Ascending aorta (tissue), 2 donors: ENCODE data around the gene GAB2. TPM values are rescaled to one million over a fixed set of nuclear protein-coding genes. Genes with fewer than 3 reads are reported as not detected.

Experiments
- DNase-seq, 2 donors: peaks; one replicate each; pipeline ENCODE4 v3.0.0-alpha.2; 2019; ENCODE audit warnings: low spot score in 2 of 2
- H3K27ac ChIP-seq, 2 donors: fragments of 200-600 bp; sonication (generic); one replicate each; pipeline ENCODE4 v1.5.1; 2016 to 2017; ENCODE audit warnings: mild to moderate bottlenecking in 1 of 2
- H3K27me3 ChIP-seq: fragments of 200-600 bp; sonication (generic); one replicate; pipeline ENCODE4 v1.5.1; 2017
- H3K36me3 ChIP-seq, 2 donors: fragments of 200-600 bp; sonication (generic); one replicate each; pipeline ENCODE4 v1.5.1; 2016
- H3K4me1 ChIP-seq, 2 donors: fragments of 200-600 bp; sonication (generic); one replicate each; pipeline ENCODE4 v1.5.1; 2016 to 2017; ENCODE audit warnings: mild to moderate bottlenecking in 1 of 2
- H3K4me3 ChIP-seq, 2 donors: fragments of 200-600 bp; sonication (generic); one replicate each; pipeline ENCODE4 v1.5.1; 2016 to 2017; ENCODE audit warnings: mild to moderate bottlenecking in 1 of 2
- H3K9me3 ChIP-seq, 2 donors: fragments of 200-600 bp; sonication (generic); one replicate each; pipeline ENCODE4 v1.5.1; 2016
- intact Hi-C: fragments of 100-400 bp; cut with DNase I; formaldehyde crosslinking; loops from one replicate; pipeline ENCODE4 v1.15.1; 2023
- total RNA-seq: library from RNA; depleted of rRNA; stranded (reverse); fragments of >200 nt; gene quantifications from one replicate; pipeline ENCODE4 v1.1.0, GENCODE V29; 2016
- TF ChIP-seq, protein P1 (sequence below), 3 experiments: fragments of 200-600 bp in 2 of 3; fragments of 450-650 bp in 1 of 3; sonication (generic) in 2 of 3; IDR thresholded peaks; one replicate each; pipeline ENCODE4 v1.5.1; 2016 to 2019; ENCODE audit warnings: antibody characterized with exemption in 3 of 3, mild to moderate bottlenecking in 1 of 3, moderate library complexity in 1 of 3

GAB2 gene
- total RNA-seq, 1 donor from 2014 or later, result 21.6 TPM

DNA sequence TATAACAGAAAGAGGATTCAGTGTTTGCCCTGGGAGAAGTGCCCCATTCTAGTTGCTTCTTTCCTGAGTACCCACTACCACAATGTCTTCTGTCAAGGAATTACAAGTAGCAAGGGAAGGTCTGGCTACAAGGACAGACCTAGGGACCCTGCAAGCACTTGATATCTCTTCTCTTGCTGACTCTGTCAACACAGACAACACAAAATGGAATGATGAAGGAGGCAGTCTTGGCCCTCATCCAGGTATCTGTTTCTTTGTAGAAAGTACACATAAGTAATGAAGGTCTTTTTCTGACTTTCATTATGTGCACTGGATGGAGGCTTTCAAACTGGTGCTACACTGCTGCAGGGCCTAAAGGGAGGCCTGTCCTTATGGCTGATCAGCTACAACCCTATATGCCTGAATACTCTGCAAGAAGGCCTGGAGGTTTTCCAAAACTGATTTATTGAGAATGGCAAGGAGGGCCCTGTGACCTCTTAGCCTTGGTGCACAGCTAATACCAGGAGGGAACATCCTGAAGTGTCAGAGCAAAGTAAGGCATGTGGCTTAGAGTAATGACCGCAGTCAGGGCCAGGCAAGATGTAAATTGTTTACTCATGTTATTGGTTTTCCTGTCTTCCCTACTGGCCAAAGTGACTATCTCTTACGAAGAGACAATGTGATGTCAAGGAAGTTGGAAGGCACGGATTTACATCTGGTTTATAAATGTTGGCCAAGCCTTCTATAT, 31.2 kb downstream of the GAB2 start:
- no peaks in the 10 kb centered on the region for H3K27me3 ChIP-seq
- intact Hi-C loops, result no loop called here
- no peak overlapping the region for H3K27ac ChIP-seq
- TF ChIP-seq, protein P1, sequence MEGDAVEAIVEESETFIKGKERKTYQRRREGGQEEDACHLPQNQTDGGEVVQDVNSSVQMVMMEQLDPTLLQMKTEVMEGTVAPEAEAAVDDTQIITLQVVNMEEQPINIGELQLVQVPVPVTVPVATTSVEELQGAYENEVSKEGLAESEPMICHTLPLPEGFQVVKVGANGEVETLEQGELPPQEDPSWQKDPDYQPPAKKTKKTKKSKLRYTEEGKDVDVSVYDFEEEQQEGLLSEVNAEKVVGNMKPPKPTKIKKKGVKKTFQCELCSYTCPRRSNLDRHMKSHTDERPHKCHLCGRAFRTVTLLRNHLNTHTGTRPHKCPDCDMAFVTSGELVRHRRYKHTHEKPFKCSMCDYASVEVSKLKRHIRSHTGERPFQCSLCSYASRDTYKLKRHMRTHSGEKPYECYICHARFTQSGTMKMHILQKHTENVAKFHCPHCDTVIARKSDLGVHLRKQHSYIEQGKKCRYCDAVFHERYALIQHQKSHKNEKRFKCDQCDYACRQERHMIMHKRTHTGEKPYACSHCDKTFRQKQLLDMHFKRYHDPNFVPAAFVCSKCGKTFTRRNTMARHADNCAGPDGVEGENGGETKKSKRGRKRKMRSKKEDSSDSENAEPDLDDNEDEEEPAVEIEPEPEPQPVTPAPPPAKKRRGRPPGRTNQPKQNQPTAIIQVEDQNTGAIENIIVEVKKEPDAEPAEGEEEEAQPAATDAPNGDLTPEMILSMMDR (IDR thresholded peaks at IDR 0.05), result no peak
- H3K4me3 ChIP-seq, result no peak overlapping the region
- no peaks in the 10 kb centered on the region for H3K4me1 ChIP-seq
- DNase-seq, result no peak
- peaks cover 0 to 7% of the 10 kb centered on the region in 2 donors for H3K36me3 ChIP-seq
- peaks cover 0 to 4% of the 10 kb centered on the region in 2 donors for H3K9me3 ChIP-seq

- no peak for DNase-seq
- no peak overlapping the region for H3K27ac ChIP-seq
- H3K27me3 ChIP-seq, result no peaks in the 10 kb centered on the region
- H3K9me3 ChIP-seq, result peaks cover 0 to 4% of the 10 kb centered on the region in 2 donors
- H3K4me1 ChIP-seq, result no peaks in the 10 kb centered on the region
- TF ChIP-seq, protein P1 (IDR thresholded peaks at IDR 0.05), result no peak
- H3K36me3 ChIP-seq, result peaks cover 0 to 7% of the 10 kb centered on the region in 2 donors
- intact Hi-C loops, result no loop called here
- no peak overlapping the region for H3K4me3 ChIP-seq
Measured at GRCh38 chr11:78385205-78385604, 32.4 kb downstream of the GAB2 start.

GRCh38 chr11:78384231-78384630, 33.4 kb downstream of the GAB2 start:
- Histone ChIP-seq H3K4me3 (no peak overlapping the region), H3K27me3 (no peaks in the 10 kb centered on the region), H3K4me1 (no peaks in the 10 kb centered on the region), H3K9me3 (peaks cover 0 to 4% of the 10 kb centered on the region in 2 donors), H3K36me3 (peaks cover 0 to 7% of the 10 kb centered on the region in 2 donors), H3K27ac (no peak overlapping the region)
- intact Hi-C loops, result no loop called here
- no peak for DNase-seq
- TF ChIP-seq, protein P1 (IDR thresholded peaks at IDR 0.05), result no peak

DNA sequence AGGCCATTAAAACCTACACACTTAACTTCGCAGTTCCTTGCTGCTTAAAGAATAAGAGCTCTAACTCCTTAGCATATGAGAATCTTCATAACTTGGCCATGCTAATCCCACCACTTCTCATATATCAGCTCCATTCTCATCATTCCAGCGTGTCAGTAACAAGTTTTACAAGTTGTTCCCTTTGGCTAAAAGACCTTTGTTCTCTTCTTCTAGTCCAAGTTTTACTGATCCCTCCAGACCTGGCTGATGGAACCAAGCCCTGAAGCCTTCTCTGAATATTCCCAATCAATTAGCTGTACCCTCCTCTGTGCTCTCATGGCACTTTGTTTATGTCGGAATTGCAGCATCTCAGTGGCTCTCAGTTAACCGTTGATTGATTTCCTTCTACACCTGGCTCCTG, 35.8 kb downstream of the GAB2 start:
- no peaks in the 10 kb centered on the region for H3K4me1 ChIP-seq
- H3K27ac ChIP-seq, result no peak overlapping the region
- TF ChIP-seq, protein P1 (IDR thresholded peaks at IDR 0.05), result no peak

DNA sequence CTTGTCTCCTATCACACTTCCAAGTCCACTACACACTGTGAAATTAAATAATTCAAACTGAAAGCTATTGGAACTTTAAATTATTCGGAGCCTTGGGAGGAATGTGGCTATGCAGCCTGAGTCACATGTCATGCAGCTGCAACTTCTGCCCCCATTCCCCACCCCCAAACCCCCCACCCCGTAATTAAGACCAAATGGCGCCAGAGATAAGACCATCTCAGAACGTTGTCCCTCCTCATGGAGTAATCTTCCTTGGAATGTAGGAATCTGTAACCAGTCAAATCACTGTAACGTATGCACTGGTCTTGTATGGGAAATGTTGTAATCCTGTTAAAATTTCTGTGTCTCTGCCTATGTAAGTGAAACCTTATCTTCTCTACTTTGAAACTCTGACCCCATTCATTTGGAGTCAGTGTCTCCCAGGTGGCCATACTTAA, 37.0 kb downstream of the GAB2 start:
- H3K4me3 ChIP-seq, result no peak overlapping the region
- intact Hi-C loops, result no loop called here

More for the DNA sequence above, 35.8 kb downstream of the GAB2 start:
- no peaks in the 10 kb centered on the region for H3K27me3 ChIP-seq
- H3K9me3 ChIP-seq, result peaks cover 0 to 4% of the 10 kb centered on the region in 2 donors
- DNase-seq, result no peak
- intact Hi-C loops, result no loop called here
- H3K36me3 ChIP-seq, result peaks cover 0 to 7% of the 10 kb centered on the region in 2 donors
- no peak overlapping the region for H3K4me3 ChIP-seq

More for the DNA sequence above, 37.0 kb downstream of the GAB2 start:
- TF ChIP-seq, protein P1 (IDR thresholded peaks at IDR 0.05), result no peak
- Histone ChIP-seq H3K36me3 (peaks cover 0 to 7% of the 10 kb centered on the region in 2 donors), H3K9me3 (peaks cover 0 to 4% of the 10 kb centered on the region in 2 donors), H3K4me1 (no peaks in the 10 kb centered on the region), H3K27me3 (no peaks in the 10 kb centered on the region), H3K27ac (no peak overlapping the region)
- DNase-seq, result no peak
